NCI-H2171 treated with DMSO at 0.1 percent for 48 hours (cell line): ENCODE measurements around the gene URI1.
"Not testable (repeated sequence)": the region's sequence is repeated elsewhere in the genome, so short reads cannot be mapped to it uniquely, and the experiment has no call there.

Experiments
- DNase-seq: peaks from one replicate; lab custom pipeline; 2025; lab: John Stamatoyannopoulos, UW

URI1 gene

GRCh38 chr19:29941828-29942403, at the start of gene URI1:
TSS of gene URI1 (plus strand) at chr19:29942239. CDS start at chr19:29942548, 309 bp downstream.
- DNase-seq: peak; percentile 88

GRCh38 chr19:29893606-29894284, 48.3 kb upstream of the URI1 start:
- DNase-seq: no peak

- DNase-seq: no peak
These were observed 45.2 kb upstream of the URI1 start for GRCh38 chr19:29896802-29897201.

- DNase-seq: no peak
These were observed 44.6 kb upstream of the URI1 start for GRCh38 chr19:29897466-29897865.

GRCh38 chr19:29904017-29904416, 38.0 kb upstream of the URI1 start:
- no peak for DNase-seq

DNA sequence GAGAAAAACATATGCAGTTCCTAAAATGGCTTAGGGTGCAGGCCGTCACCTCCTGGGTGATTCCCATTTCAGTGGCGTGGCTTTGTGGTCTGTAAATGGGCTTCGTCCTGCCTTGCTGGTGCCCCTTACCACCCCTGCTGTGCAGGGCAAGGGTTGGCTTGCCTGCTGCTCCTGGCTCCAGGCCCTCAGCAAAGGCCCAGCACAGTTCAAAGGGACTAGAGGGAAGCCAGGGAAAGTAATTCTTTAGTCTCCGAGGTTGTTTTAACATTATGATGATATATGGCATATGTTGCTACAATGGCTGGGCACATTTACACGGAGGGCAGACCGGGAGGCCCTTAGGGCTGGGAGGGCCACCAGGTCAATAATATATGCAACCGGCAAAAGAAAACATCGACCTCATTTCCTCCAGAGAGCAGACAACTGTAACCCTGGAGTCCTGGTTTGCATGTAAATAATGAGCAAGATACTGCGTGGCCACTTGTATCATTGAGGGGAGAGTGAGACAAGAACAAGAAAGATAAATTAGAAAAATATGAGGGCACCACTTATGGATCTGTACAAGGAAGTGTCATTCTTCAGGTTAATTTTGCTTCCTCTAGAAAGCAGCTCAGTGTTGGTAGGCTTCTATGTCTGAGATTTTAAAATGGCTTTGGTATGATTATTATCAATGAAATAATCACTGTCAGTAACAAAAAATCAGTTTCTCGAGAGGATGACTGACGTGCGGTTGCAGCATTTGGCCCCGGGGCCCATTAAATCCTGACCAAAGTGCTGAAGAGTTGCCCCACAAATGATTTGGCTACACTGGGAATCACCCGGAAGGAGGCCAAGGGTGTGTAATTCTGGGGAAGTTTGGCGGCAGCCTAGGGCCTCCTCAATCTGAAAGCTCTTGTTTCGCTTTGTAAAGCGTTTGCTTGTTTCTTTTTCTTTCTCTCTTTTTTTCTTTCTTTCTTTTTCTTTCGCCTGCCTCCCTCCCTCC, 32.8 kb upstream of the URI1 start:
- DNase-seq: no peak

DNA sequence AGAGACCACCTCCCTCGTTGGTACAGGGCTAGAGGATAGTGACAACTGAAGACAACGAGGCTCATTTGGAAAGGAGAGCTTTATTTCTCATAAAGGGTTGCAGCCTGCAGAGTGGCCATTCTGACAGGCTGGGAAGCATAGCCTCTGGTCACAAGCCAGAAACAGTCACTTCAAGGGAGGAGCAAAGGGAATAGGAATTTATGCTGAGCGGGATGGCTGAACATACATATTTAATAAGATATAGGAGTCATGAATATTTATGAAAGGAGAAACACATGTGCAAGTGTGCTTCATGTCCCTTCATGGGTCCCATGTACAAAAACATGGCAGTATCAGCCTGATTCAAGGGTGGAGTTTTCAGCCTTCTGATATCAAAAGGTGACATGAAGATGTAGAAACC, 27.1 kb upstream of the URI1 start:
- no peak for DNase-seq

GRCh38 chr19:29915832-29916231, 26.2 kb upstream of the URI1 start:
- not testable (repeated sequence) for DNase-seq

GRCh38 chr19:29917911-29918310, 24.1 kb upstream of the URI1 start:
- DNase-seq: no peak

GRCh38 chr19:29918891-29919290, 23.1 kb upstream of the URI1 start:
- DNase-seq: no peak

DNA sequence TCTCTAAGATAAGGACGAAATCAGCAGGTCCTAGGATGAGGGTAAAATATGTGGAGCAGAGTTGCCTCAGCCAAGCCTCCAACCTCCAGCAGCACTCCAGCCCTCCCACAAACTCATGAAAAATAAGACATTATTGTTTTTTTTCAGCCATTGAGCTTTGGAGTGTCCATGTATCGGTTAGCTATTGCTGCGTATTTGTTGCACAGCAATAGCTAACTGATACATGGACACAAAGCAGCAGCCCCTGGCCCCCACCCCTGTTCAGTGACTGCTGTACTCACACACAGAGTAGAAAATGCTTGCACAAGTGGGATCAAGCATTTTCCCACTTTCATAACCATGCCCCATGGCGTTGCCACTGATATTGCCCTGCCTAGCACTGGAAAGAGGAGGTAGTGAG, 19.1 kb upstream of the URI1 start:
- DNase-seq: no peak

- DNase-seq: peak; percentile 43
These were observed 18.4 kb upstream of the URI1 start for GRCh38 chr19:29923653-29924052.

DNA sequence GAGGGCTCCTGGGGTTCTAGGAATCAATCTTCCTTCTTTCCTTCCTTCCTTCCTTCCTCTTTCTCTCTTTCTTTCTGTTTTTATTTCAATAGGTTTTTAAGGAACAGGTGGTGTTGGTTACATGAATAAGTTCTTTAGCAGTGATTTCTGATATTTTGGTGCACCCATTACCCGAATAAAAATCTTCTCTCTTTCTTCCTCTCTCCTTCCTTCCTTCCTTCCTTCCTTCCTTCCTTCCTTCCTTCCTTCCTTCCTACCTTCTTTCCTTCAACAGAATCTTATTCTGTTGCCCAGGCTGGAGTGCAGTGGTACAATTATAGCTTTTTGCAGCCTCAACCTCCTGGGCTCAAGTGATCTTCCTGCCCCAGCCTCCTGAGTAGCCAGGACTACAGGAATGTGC, 16.0 kb upstream of the URI1 start:
- no peak for DNase-seq

GRCh38 chr19:29926801-29927200, 15.2 kb upstream of the URI1 start:
- no peak for DNase-seq

DNA sequence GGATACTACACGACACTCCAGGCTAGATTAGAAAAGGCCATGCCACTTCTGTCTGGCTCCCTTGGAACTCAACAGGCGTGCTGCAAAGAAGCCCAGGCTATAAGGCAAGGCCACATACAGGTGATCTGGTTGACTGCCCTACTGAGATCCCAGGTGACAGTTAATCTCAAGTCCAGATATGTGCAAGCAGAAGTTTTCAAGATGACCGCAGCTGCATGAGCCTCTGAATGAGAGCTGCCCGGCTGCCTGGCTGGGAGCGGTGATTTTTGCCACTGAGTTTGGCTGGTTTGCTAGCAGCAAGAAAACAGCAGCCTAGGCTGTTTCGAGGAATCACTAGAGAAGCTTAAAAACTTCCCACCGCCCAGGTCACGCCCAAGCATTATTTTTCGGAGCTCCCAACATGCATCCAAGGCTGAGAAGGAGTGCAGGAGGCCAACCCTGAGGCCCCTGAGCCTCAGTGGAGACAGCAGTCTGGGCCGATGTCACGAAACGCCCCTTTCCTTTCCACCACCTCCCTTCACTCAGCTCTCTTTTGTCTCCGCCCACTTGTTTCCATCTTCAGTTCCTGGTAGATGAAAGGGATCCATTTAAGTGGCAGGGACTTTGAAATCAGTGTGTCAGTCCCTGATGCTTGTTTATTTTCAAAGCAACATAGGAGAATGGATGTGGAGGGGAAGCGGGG, 14.0 kb upstream of the URI1 start:
- no peak for DNase-seq

DNA sequence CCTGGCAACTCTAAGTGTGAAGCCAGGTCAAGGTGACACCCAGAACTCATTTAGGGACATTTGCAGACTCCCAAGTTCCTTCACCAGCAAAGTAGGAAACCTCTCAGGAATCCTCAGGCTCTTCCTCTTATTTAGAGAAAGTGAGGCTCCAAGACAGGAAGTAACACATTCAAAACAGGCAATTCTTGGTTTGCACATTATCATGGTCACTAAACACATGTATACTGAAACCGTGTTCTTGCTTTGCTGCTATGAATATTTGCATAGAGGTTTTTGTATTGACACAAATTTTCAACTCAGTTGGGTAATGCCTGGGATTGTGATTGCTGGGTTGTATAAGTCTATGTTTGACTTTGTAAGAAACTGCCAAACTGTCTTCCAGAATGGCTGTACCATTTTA, 13.2 kb upstream of the URI1 start:
- DNase-seq: no peak

DNA sequence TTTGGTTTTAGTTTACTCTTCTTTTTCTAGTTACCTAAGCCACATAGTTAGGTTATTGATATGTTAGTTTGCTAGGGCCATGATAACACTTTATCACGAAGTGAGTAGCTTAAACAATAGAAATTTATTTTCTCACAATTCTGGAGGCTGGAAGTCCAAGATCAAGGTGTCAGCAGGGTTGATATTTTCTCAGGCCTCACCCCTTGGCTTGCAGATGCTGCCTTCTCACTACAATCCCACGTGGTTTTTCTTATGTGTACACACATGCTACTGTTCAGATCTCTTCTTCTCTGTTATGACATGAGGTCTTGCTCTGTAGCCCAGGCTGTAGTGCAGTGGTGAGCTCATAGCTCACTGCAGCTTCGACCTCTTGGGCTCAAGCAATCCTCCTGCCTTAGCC, 7.8 kb upstream of the URI1 start:
- DNase-seq: no peak

- DNase-seq: no peak
These were observed 7.3 kb upstream of the URI1 start for GRCh38 chr19:29934781-29935180.

DNA sequence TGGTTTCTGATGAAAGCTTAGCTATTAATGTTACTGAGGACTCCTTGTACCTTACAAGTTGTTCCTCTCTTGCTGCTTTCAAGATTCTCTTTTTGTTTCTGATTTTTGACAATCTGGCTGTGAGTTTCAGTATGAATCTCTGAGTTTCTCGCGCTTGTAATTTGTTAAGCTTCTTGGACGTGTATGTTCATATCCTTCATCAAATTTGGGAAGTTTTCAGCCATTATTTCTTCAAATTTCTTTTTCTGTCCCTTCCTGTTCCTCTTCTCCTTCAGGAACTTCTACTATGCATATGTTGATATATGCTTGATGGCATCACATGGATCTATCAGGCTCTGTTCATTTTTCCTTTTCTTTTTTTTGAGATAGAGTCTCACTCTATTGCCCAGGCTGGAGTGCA, 5.6 kb upstream of the URI1 start:
- DNase-seq: no peak

DNA sequence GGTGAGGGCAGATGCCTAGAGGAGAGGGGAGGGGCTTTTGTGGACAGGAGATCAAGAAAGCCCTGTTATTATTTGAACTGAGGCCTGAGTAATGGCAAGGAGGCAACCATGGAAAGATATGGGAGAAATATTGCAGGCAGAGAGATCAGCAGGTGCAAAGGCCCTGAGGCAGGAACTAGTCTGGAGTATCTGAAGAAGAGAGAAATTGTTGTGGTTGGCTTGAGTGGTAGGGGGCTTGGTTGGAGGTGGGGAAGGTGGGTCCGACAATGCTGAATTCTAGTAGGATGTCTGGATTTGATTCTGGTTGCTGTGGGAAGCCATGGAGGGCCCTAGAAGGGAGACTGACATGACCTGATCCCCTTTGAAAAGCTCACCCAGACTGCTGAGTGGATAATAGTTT, 2.4 kb upstream of the URI1 start:
- DNase-seq: no peak

DNA sequence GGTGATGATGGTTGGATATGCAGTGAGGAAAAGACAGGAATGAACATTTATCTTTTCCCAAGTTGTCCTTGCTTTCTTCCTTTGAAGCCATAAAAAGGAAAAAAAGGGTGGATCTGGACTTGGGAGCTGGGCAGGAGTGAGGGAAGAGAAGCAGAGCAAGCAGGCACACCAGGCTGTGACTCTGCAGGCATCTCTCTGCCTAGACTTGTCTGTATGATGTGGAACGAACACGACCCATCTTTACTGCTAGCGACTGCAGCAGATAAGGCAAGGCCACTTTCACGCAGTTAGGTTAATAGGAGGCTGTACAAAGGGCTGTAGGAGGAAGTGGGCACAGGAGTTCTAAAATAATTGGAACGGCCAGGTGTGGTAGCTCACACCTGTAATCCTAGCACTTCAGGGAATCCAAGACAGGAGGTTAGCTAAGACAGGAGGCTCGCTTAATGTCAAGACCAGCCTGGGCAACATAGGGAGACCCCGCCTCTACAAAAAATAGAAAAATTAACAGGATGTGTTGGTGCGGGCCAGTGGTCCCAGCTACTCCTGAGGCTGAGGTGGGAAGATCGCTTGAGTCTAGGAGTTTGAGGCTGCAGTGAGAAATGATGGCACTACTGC, 961 bp upstream of the URI1 start:
- DNase-seq: no peak
